H1 (cell line): ENCODE measurements around the gene ACADVL. TPM values are rescaled to one million over a fixed set of nuclear protein-coding genes. Genes with fewer than 3 reads are reported as not detected.
A peak's percentile ranks its signal among the peaks of the same experiment; 100 is the strongest.

Experiments used
- CTCF ChIA-PET: fragments of 300-600 bp; sonication (Branson Sonifier 250); formaldehyde crosslinking; loops from one replicate; lab custom pipeline; 2021; ENCODE audit not compliant: partially characterized antibody; lab: Charles Lee
- POLR2A ChIA-PET: fragments of 300-600 bp; sonication (Branson Sonifier 250); formaldehyde crosslinking; loops from one replicate; lab custom pipeline; 2021; ENCODE audit warnings: inconsistent platforms; ENCODE audit not compliant: partially characterized antibody; lab: Charles Lee
- DNase-seq, 2 experiments: peaks; one replicate each; pipeline versions ENCODE4 v3.0.0 to v3.0.0-alpha.2; 2010 to 2022; ENCODE audit warnings: low spot score in 2 of 2, low read depth in 1 of 2, mixed read lengths in 1 of 2
- FAIRE-seq: peaks from 2 replicates; lab custom pipeline; 2011; peaks lifted over from hg19 to GRCh38; lab: Jason Lieb, UNC
- H2AFZ ChIP-seq: 2 replicates; pipeline ENCODE4 v1.8.1; 2012; ENCODE audit warnings: low read length, inconsistent platforms
- H2AK5ac ChIP-seq: 2 replicates; pipeline ENCODE4 v1.6.1; 2013; ENCODE audit warnings: low read depth, low read length
- H2BK120ac ChIP-seq: replicated peaks from 2 replicates; pipeline ENCODE3; 2013; ENCODE audit warnings: low read depth, low read length, inconsistent platforms
- H2BK12ac ChIP-seq: 2 replicates; pipeline ENCODE4 v1.6.1; 2013; ENCODE audit warnings: low read depth, low read length
- H2BK15ac ChIP-seq: 2 replicates; pipeline ENCODE4 v1.6.1; 2013; ENCODE audit warnings: low read length
- H2BK20ac ChIP-seq: 2 replicates; pipeline ENCODE4 v1.6.1; 2013; ENCODE audit warnings: low read length
- H2BK5ac ChIP-seq: 2 replicates; pipeline ENCODE4 v1.6.1; 2013; ENCODE audit warnings: low read depth, low read length
- H3K14ac ChIP-seq: 2 replicates; pipeline ENCODE4 v1.6.1; 2013; ENCODE audit warnings: inconsistent platforms; ENCODE audit not compliant: insufficient read length
- H3K18ac ChIP-seq: 2 replicates; pipeline ENCODE4 v1.6.1; 2013; ENCODE audit warnings: low read length; ENCODE audit errors: extremely low read depth
- H3K23ac ChIP-seq: 2 replicates; pipeline ENCODE4 v1.6.1; 2013; ENCODE audit warnings: inconsistent platforms; ENCODE audit not compliant: insufficient read length
- H3K23me2 ChIP-seq: 2 replicates; pipeline ENCODE4 v1.6.1; 2013; ENCODE audit warnings: low read depth, low read length
- H3K27ac ChIP-seq: 2 replicates; pipeline ENCODE4 v1.6.1; 2011; ENCODE audit warnings: low read depth, low read length, inconsistent platforms
- H3K27me3 ChIP-seq, 4 experiments: replicated peaks in 1 of 4; 1 replicate in 1 of 4; 2 replicates in 3 of 4; pipeline versions ENCODE4 v1.6.1 to v1.8.1; 2011 to 2013; ENCODE audit warnings: low read length in 3 of 4, mild to moderate bottlenecking in 3 of 4, inconsistent platforms in 2 of 4, mixed read lengths in 2 of 4, moderate library complexity in 1 of 4; ENCODE audit not compliant: control insufficient read depth in 3 of 4, insufficient read depth in 3 of 4; ENCODE audit errors: extremely low read depth in 1 of 4
- H3K36me3 ChIP-seq, 4 experiments: 2 replicates each; pipeline versions ENCODE4 v1.6.1 to v1.8.1; 2011 to 2013; ENCODE audit warnings: mild to moderate bottlenecking in 4 of 4, low read length in 3 of 4, moderate library complexity in 2 of 4, control low read depth in 1 of 4, inconsistent platforms in 1 of 4; ENCODE audit not compliant: insufficient read depth in 4 of 4, control insufficient read depth in 2 of 4
- H3K4ac ChIP-seq: replicated peaks from 2 replicates; pipeline ENCODE3; 2013; ENCODE audit warnings: low read length, low read depth, mixed read lengths, inconsistent platforms; ENCODE audit not compliant: insufficient read length
- H3K4me1 ChIP-seq, 4 experiments: replicated peaks in 1 of 4; 1 replicate in 1 of 4; 2 replicates in 3 of 4; pipeline versions ENCODE4 v1.6.1 to v1.8.1; 2011 to 2013; ENCODE audit warnings: low read length in 3 of 4, inconsistent platforms in 2 of 4, mixed read lengths in 1 of 4; ENCODE audit not compliant: insufficient read depth in 4 of 4, control insufficient read depth in 3 of 4
- H3K4me2 ChIP-seq, 2 experiments: 2 replicates each; pipeline versions ENCODE4 v1.6.1 to v1.8.1; 2011 to 2013; ENCODE audit warnings: low read depth in 2 of 2, low read length in 2 of 2, control low read depth in 1 of 2, inconsistent platforms in 1 of 2, mild to moderate bottlenecking in 1 of 2; ENCODE audit not compliant: insufficient read depth in 1 of 2
- H3K4me3 ChIP-seq, 4 experiments: fragments of 200-600, 300-600 bp in 1 of 4; sonication (generic), shearing (Covaris generic), sonication (Bioruptor Twin) in 1 of 4; 2 replicates each; pipeline versions ENCODE4 v1.5.1 to v1.8.1; 2011 to 2016; ENCODE audit warnings: low read length in 4 of 4, low read depth in 3 of 4, control low read depth in 2 of 4, inconsistent platforms in 2 of 4, mild to moderate bottlenecking in 2 of 4, mixed read lengths in 1 of 4, moderate library complexity in 1 of 4; ENCODE audit not compliant: insufficient read depth in 2 of 4; ENCODE audit errors: extremely low read depth in 1 of 4
- H3K56ac ChIP-seq: replicated peaks from 2 replicates; pipeline ENCODE3; 2013; ENCODE audit warnings: low read depth, mild to moderate bottlenecking, mixed read lengths, low read length, inconsistent platforms; ENCODE audit not compliant: insufficient read length
- H3K79me1 ChIP-seq: 2 replicates; pipeline ENCODE4 v1.6.1; 2013; ENCODE audit warnings: low read depth, low read length, control low read depth
- H3K79me2 ChIP-seq, 2 experiments: 2 replicates each; pipeline versions ENCODE4 v1.6.1 to v1.8.1; 2012 to 2013; ENCODE audit warnings: low read length in 2 of 2, mild to moderate bottlenecking in 2 of 2, inconsistent platforms in 1 of 2; ENCODE audit not compliant: insufficient read depth in 2 of 2, control insufficient read depth in 1 of 2
- H3K9ac ChIP-seq, 4 experiments: replicated peaks in 1 of 4; 1 replicate in 1 of 4; 2 replicates in 3 of 4; pipeline versions ENCODE4 v1.6.1 to v1.8.1; 2011 to 2013; ENCODE audit warnings: low read depth in 3 of 4, low read length in 3 of 4, control low read depth in 2 of 4, mild to moderate bottlenecking in 2 of 4, moderate library complexity in 2 of 4, inconsistent platforms in 1 of 4; ENCODE audit errors: extremely low read depth in 1 of 4
- H3K9me3 ChIP-seq, 2 experiments: 2 replicates each; pipeline versions ENCODE4 v1.6.1 to v1.8.1; 2012 to 2013; ENCODE audit warnings: mild to moderate bottlenecking in 2 of 2, moderate library complexity in 2 of 2, control low read depth in 1 of 2, inconsistent platforms in 1 of 2, low read depth in 1 of 2, low read length in 1 of 2, mixed read lengths in 1 of 2; ENCODE audit not compliant: insufficient read depth in 2 of 2
- H4K20me1 ChIP-seq, 2 experiments: replicated peaks in 1 of 2; 2 replicates each; pipeline versions ENCODE3 to v1.8.1; 2011 to 2013; ENCODE audit warnings: inconsistent platforms in 2 of 2, low read length in 2 of 2, mild to moderate bottlenecking in 1 of 2; ENCODE audit not compliant: insufficient read depth in 2 of 2, control insufficient read depth in 1 of 2
- H4K5ac ChIP-seq: 2 replicates; pipeline ENCODE4 v1.6.1; 2013; ENCODE audit warnings: low read length, low read depth, mixed read lengths, inconsistent platforms; ENCODE audit not compliant: insufficient read length
- H4K8ac ChIP-seq: 2 replicates; pipeline ENCODE4 v1.8.0; 2013; ENCODE audit warnings: mild to moderate bottlenecking, moderate library complexity, low read length, inconsistent platforms; ENCODE audit not compliant: insufficient read depth; ENCODE audit errors: extremely low read depth
- H4K91ac ChIP-seq: replicated peaks from 2 replicates; pipeline ENCODE3; 2013; ENCODE audit warnings: low read length, mixed read lengths, inconsistent platforms; ENCODE audit not compliant: insufficient read length
- CTBP2 ChIP-seq: IDR thresholded peaks from 2 replicates; pipeline ENCODE4 v1.7.0; 2011; ENCODE audit warnings: borderline replicate concordance, mild to moderate bottlenecking, moderate library complexity, mixed read lengths, low read length; ENCODE audit not compliant: insufficient read depth, insufficient read length
- SRF ChIP-seq: IDR thresholded peaks from 2 replicates; pipeline ENCODE4 v1.6.1; 2011; ENCODE audit warnings: mild to moderate bottlenecking, low read depth, low read length, moderate library complexity
- WGBS, 2 experiments: shearing (Covaris generic) in 1 of 2; methylation state at CpG; one replicate each; pipeline versions ENCODE4 v1.1.6 to v1.1.7; 2013 to 2015; ENCODE audit warnings: low lambda C conversion rate in 2 of 2, mixed read lengths in 2 of 2, inconsistent platforms in 1 of 2, low coverage in 1 of 2, missing lambda C conversion rate in 1 of 2; ENCODE audit not compliant: insufficient replicate concordance in 2 of 2, insufficient coverage in 1 of 2, insufficient read length in 1 of 2; ENCODE audit errors: extremely low coverage in 1 of 2, missing lambda C conversion rate in 1 of 2; 5-methylcytosine and 5-hydroxymethylcytosine counted together
- polyA plus RNA-seq, 7 experiments: library from polyadenylated mRNA; depleted of rRNA in 3 of 7; stranded (reverse) in 5 of 7; unstranded in 2 of 7; fragments of >200 nt in 5 of 7; fragments of 200-250 nt in 2 of 7; gene quantifications; 1 replicate in 5 of 7; 2 replicates in 1 of 7; 4 replicates in 1 of 7; pipeline versions ENCODE4 v1.2.1 to v1.2.3, GENCODE V29; 2011 to 2013; ENCODE audit warnings: missing spikeins in 2 of 7, mixed read lengths in 2 of 7
- total RNA-seq: library from RNA; stranded (reverse); fragmentation: NEBNext Ultra II Directional; extraction: Animal tissue kit (Norgen Biotek cat#: 25700); gene quantifications from 2 replicates; pipeline ENCODE4 v1.2.1, GENCODE V29; 2021

Gene ACADVL
- total and polyA plus RNA-seq, 2 of the 8 experiments (the other 6 are each of a cell fraction or from before 2014, with no cell fraction given) = 181 to 231 TPM

- peak overlapping the region; percentile 3; the same call in 1 of the 2 replicates for H4K8ac ChIP-seq
- no peak overlapping the region for H3K56ac ChIP-seq
- DNase-seq (no peak), FAIRE-seq (no peak)
- H2AFZ ChIP-seq = no peak overlapping the region
- H2BK20ac ChIP-seq = no peak overlapping the region
- no peaks in the 10 kb centered on the region for H3K23me2 ChIP-seq
- H4K91ac ChIP-seq = no peak overlapping the region
- H2BK12ac ChIP-seq = no peak overlapping the region
- 91% methylated on average over 7 of the region's 7 CpGs; no CpG with 5 or more reads in 1 of the 2 experiments for WGBS, 2 experiments
- H3K14ac ChIP-seq = no peak overlapping the region
- ChIA-PET CTCF (interaction anchor here (0.6 to 5.4 kb wide), 9 partner anchors 12 to 269 kb away, joined by 3 to 32 read pairs (median 4); partner anchors contain the start of gene SLC16A11), POLR2A (interaction anchor here (0.6 to 1.7 kb wide), 6 partner anchors 13 to 78 kb away, joined by 3 to 5 read pairs (median 4); partner anchors contain the start of genes ACADVL and DLG4)
- H3K4me1 ChIP-seq = no peaks in the 10 kb centered on the region; a peak in 1 of 7 replicates
- H2BK120ac ChIP-seq = no peak overlapping the region
- no peak overlapping the region for H2BK5ac ChIP-seq
- H3K18ac ChIP-seq = no peak overlapping the region
- no peaks in the 10 kb centered on the region for H3K79me1 ChIP-seq
- H3K4me2 ChIP-seq = no peak overlapping the region
- H3K27me3 ChIP-seq = no peaks in the 10 kb centered on the region
- no peak overlapping the region for H2BK15ac ChIP-seq
- H3K23ac ChIP-seq = no peak overlapping the region
- H4K5ac ChIP-seq = no peak overlapping the region
- no peaks in the 10 kb centered on the region for H3K79me2 ChIP-seq
- H3K36me3 ChIP-seq = no peaks in the 10 kb centered on the region
- no peak overlapping the region for H2AK5ac ChIP-seq
- H3K27ac ChIP-seq = no peak overlapping the region
- H4K20me1 ChIP-seq = peaks cover 0 to 2% of the 10 kb centered on the region in 2 experiments
- no peak overlapping the region for H3K9ac ChIP-seq
- no peak overlapping the region for H3K4ac ChIP-seq
- H3K9me3 ChIP-seq = no peaks in the 10 kb centered on the region
- H3K4me3 ChIP-seq = no peak overlapping the region
- TF ChIP-seq SRF (no peak), CTBP2 (no peak)
These were observed 36.2 kb upstream of the ACADVL start for GRCh38 chr17:7183433-7184090.
